ENCODE results near the gene FSTL4. TPM values are rescaled to one million over a fixed set of nuclear protein-coding genes. Genes with fewer than 3 reads are reported as not detected.
A peak's percentile ranks its signal among the peaks of the same experiment; 100 is the strongest.
"Not testable (repeated sequence)": the region's sequence is repeated elsewhere in the genome, so short reads cannot be mapped to it uniquely, and the experiment has no call there.

The FSTL4 gene
- total RNA-seq, 1 donor from 2014 or later: 0.11 TPM

DNA sequence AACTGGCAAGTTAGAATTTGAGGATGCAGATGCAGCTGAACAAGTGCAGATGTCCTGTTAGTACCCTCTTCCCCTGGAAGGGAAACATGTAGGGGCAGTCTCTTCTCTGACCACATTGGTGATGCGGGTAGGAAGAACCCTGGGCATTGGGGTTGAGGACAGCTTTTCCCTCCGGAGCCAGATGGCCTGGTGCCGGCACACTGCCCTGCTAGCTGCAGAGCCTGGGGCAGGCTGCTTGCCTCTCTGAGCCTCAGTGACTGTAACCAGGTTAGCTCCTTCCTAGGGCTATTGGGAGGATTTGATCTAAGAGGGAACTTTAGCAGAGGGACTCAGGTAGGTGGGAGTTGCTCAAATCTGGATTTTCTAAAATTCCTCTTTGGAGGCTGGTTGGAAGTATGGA, 412.1 kb downstream of the FSTL4 start:
- DNase-seq (ENCODE audit: low read depth): no peak

GRCh38 chr5:133199417-133200178, 412.7 kb downstream of the FSTL4 start:
- peak; percentile 6 for DNase-seq (ENCODE audit: low read depth)

DNA sequence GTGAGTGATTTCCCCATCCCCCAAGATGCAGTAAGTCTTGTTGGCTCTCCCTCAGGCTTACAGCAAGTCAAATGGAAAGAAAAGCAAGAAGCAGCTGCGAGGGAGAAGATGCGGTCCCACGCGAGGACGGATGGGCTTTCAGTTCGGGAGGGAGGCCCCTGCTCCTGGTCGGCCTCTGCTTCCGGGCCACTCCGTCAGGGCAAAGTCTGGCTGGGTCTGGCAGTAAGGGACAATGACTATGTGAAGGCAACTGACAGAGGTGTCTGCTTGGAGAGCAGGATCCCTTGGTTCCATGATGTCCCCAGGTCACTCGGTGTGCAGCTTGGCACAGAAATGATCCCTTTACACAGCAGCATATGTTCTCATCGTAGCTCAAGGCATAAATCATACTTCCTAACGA, 413.8 kb downstream of the FSTL4 start:
- no peak for DNase-seq (ENCODE audit: low read depth)

DNA sequence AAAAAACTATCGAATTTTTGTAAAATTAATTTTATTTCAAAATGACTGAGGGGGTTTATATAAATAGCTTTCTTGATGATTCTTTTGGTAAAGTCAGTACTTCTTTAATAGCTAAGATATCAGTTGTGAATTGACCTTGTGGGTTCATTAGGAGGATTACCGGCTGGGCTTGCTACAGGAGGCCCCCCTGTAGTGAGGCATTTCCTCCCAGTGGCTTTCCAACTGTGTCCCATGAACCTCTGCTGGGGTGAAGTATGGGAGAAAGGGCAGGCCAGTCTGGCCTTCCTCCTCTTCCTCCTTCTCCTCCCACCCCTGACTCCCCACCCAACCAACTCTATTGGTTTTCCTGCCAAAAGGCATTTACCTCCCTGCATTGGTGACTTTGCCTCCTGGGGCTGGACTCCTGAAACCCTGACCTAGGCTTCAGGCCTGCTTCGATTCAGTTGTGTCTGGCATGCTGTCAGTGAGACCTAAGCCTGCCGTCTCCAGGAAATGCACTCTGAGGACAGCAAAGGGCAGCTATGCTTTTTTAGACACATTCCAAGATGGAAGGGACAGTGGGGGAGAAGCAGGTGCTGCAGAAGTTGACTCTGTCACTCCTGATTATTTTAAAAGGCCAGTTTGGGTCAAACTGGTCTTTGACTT, 415.8 kb downstream of the FSTL4 start:
- no peak for DNase-seq (ENCODE audit: low read depth)

GRCh38 chr5:133195250-133195649, 417.1 kb downstream of the FSTL4 start:
- DNase-seq (ENCODE audit: low read depth): no peak

GRCh38 chr5:133193794-133194193, 418.5 kb downstream of the FSTL4 start:
- DNase-seq (ENCODE audit: low read depth): no peak

- no peak for DNase-seq (ENCODE audit: low read depth)
Observed at GRCh38 chr5:133192716-133193115, 419.6 kb downstream of the FSTL4 start.

- DNase-seq (ENCODE audit: low read depth): no peak
Observed at GRCh38 chr5:133189881-133190280, 422.5 kb downstream of the FSTL4 start.

DNA sequence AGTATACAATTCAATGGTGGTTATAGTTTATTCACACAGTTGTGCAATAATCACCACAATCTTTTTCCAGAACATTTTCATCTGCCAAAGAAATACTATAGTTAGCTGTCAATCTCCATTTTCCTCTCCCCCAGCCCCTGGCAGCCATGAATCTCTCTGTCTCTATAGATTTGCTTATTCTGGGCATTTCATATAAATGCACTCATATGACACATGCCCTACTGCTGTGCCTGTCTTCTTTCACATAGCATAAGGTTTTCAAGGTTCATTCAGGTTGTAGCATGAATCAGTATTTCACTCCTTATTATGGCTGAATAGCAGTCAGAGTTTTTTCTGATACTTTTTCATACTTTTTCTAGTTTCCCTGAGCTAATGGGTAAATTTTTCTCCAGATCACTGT, 432.9 kb downstream of the FSTL4 start:
- DNase-seq (ENCODE audit: low read depth): no peak

GRCh38 chr5:133170756-133171387, 441.5 kb downstream of the FSTL4 start:
- DNase-seq (ENCODE audit: low read depth): not testable (repeated sequence)

DNA sequence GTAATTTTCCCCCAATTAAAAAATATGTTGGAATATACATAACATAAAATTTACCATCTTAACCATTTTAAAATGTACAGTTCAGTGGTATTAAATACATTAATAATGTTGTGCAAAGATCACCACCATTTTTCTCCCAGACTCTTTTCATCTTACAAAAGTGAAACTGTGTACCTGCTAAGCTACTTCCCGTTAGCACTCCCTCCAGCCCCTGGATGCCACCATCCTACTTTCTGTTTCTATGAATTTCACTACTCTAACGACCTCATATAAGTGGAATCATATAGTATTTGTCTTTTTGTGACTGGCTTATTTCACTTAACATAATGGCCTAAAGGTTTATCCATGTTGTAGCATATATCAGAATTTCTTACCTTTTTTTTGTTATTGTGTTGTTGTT, 447.6 kb downstream of the FSTL4 start:
- DNase-seq (ENCODE audit: low read depth): no peak

DNA sequence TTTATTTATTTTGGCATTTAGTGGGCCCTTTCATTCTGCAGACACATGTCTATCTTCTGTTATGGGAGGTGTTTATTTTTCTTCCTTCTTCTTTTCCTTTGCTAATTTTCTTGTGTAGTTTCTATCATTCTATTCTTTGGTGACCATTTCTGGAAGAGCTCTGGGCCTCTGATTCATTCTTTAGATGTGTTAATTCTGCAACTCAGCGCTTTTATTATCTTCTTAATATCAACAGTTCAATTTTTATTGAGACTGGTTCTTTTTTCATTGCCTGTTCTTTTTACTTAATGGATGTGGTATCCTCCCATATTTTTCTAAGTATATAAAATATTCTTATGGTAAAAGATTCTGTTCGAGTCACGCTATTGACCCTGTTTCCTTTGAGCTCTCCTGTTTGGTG, 448.5 kb downstream of the FSTL4 start:
- DNase-seq (ENCODE audit: low read depth): no peak

- no peak for DNase-seq (ENCODE audit: low read depth)
Observed at GRCh38 chr5:133159543-133159942, 452.8 kb downstream of the FSTL4 start.

GRCh38 chr5:133155326-133155969, 456.9 kb downstream of the FSTL4 start:
- no peak for DNase-seq (ENCODE audit: low read depth)

GRCh38 chr5:133154274-133155075, 457.9 kb downstream of the FSTL4 start:
- no peak for DNase-seq (ENCODE audit: low read depth)

DNA sequence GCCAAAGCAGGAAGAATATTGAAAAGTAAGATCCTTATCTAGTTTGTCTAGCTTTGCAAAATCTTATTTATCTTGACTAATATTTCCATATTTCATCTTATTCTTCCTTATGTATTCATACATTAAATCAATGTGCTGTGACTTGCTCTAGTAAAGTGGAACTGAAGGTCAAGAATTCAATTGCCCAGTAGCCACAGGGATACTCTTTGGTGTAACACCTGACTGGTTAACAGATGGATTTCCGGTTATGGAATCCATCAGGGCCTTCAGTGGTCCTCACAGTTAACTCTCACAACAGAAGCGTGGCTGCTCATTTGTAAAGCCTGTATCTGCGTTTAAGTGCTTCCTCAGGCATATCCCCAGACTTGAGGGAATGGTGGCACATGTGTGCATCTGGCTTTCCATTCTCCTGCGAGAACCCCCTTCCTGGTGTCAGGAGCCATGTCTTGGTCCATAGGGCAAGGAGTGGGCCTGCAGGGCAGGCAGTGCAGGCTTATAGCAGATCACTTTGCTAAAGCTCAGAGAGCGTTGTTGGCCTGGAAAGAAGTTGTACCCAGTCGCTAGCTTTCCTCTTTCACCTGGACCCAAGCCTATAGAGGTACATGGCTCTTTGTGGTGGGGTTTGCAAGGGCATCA, 461.3 kb downstream of the FSTL4 start:
- DNase-seq (ENCODE audit: low read depth): no peak

GRCh38 chr5:133149345-133149744, 463.0 kb downstream of the FSTL4 start:
- no peak for DNase-seq (ENCODE audit: low read depth)

GRCh38 chr5:133147815-133148567, 464.4 kb downstream of the FSTL4 start:
- DNase-seq (ENCODE audit: low read depth): no peak

GRCh38 chr5:133147411-133147810, 464.9 kb downstream of the FSTL4 start:
- peak; percentile 54 for DNase-seq (ENCODE audit: low read depth)

All from myocyte (in vitro differentiated cells).